Right lobe of liver (tissue), 6 donors: ENCODE measurements around the gene CDH18. TPM values are rescaled to one million over a fixed set of nuclear protein-coding genes. Genes with fewer than 3 reads are reported as not detected.

Experiments
- ATAC-seq, 4 donors: fragments of 200-7000 bp; cut with Tn5 transposase; one replicate each; pipeline ENCODE4 v1.9.1; 2020; ENCODE audit warnings: mild to moderate bottlenecking in 4 of 4, moderate library complexity in 4 of 4
- DNase-seq, 3 donors: peaks; one replicate each; pipeline ENCODE4 v3.0.0-alpha.2; 2020
- H3K27ac ChIP-seq, 3 donors: fragments of 200-600 bp; one replicate each; pipeline ENCODE4 v1.8.0; 2022
- H3K27me3 ChIP-seq, 2 donors: fragments of 200-600 bp; one replicate each; pipeline ENCODE4 v1.8.0; 2022
- H3K36me3 ChIP-seq, 4 donors: fragments of 200-600 bp; sonication (generic) in 1 of 4; one replicate each; pipeline versions ENCODE4 v1.5.1 to v1.8.0; 2017 to 2022; ENCODE audit warnings: control low read depth in 1 of 4
- H3K4me1 ChIP-seq, 4 donors: fragments of 200-600 bp; sonication (generic) in 1 of 4; one replicate each; pipeline versions ENCODE4 v1.5.1 to v1.8.0; 2017 to 2022; ENCODE audit warnings: control low read depth in 1 of 4
- H3K4me3 ChIP-seq, 3 donors: fragments of 200-600 bp; one replicate each; pipeline ENCODE4 v1.8.0; 2022
- H3K9me3 ChIP-seq, 4 donors: fragments of 200-600 bp; sonication (generic) in 1 of 4; one replicate each; pipeline versions ENCODE4 v1.5.1 to v1.8.0; 2017 to 2022; ENCODE audit warnings: control low read depth in 1 of 4
- CTCF ChIP-seq, 4 donors: fragments of 200-600 bp in 3 of 4; fragments of 450-650 bp in 1 of 4; IDR thresholded peaks; one replicate each; pipeline versions ENCODE4 v1.5.1 to v1.8.0; 2016 to 2022; ENCODE audit warnings: antibody characterized with exemption in 4 of 4, mild to moderate bottlenecking in 2 of 4
- POLR2A ChIP-seq: fragments of 450-650 bp; IDR thresholded peaks from one replicate; pipeline ENCODE4 v1.6.1; 2017; ENCODE audit warnings: antibody characterized with exemption, mild to moderate bottlenecking
- WGBS: methylation state at CpG from one replicate; pipeline ENCODE4 v1.1.6; 2018; ENCODE audit warnings: low coverage, low lambda C conversion rate; ENCODE audit not compliant: insufficient coverage; ENCODE audit errors: missing lambda C conversion rate; 5-methylcytosine and 5-hydroxymethylcytosine counted together
- intact Hi-C, 2 donors: fragments of 100-400 bp; cut with DNase I; formaldehyde crosslinking; loops; one replicate each; pipeline versions ENCODE4 v1.11.2 to v1.14.1; 2022
- total RNA-seq, 6 experiments: library from RNA; depleted of rRNA in 2 of 6; stranded (reverse); fragments of >200 nt in 2 of 6; fragmentation: NEBNext Ultra II Directional in 3 of 6; extraction: Animal tissue kit (Norgen Biotek cat#: 25700) in 3 of 6; gene quantifications; one replicate each; pipeline versions ENCODE4 v1.1.0 to v1.2.4, GENCODE V29; 2016 to 2023
- donor health status: DM: no; HTN: yes; CAD: no.
- donor health status: DM: no; HTN: no; CAD: no.
- donor health status: DM: no; HTN: no; CAD: no.
- donor health status: DM: no; HTN: yes; CAD: no.
- donor health status: DM: no; HTN: yes; CAD: no.

The CDH18 gene
- total RNA-seq, 6 experiments from 2014 or later, result not detected

GRCh38 chr5:19625562-19625961 is 362.4 kb downstream of the CDH18 start:
- 28% methylated on average over 3 of the region's 3 CpGs for WGBS
- Histone ChIP-seq H3K27ac (no peak overlapping the region), H3K36me3 (no peaks in the 10 kb centered on the region), H3K9me3 (no peaks in the 10 kb centered on the region), H3K4me3 (no peak overlapping the region), H3K4me1 (no peaks in the 10 kb centered on the region), H3K27me3 (no peaks in the 10 kb centered on the region)
- intact Hi-C loops, result no loop called here
- ATAC-seq (no peak), DNase-seq (no peak)
- no peak for TF ChIP-seq CTCF (IDR thresholded peaks at IDR 0.05)
- TF ChIP-seq POLR2A, result no peak

- Histone ChIP-seq H3K9me3 (no peaks in the 10 kb centered on the region), H3K36me3 (no peaks in the 10 kb centered on the region), H3K27me3 (no peaks in the 10 kb centered on the region), H3K4me1 (no peaks in the 10 kb centered on the region), H3K27ac (no peak overlapping the region), H3K4me3 (no peak overlapping the region)
- DNase-seq, result no peak
- no peak for ATAC-seq
- TF ChIP-seq POLR2A (no peak), CTCF (IDR thresholded peaks at IDR 0.05) (no peak)
- WGBS, result 43% methylated on average over 2 of the region's 2 CpGs
- intact Hi-C loops, result no loop called here
Measured at GRCh38 chr5:19619571-19619970, 368.4 kb downstream of the CDH18 start.

GRCh38 chr5:19616701-19617215 is 371.2 kb downstream of the CDH18 start:
- intact Hi-C loops, result no loop called here

GRCh38 chr5:19615661-19616060 is 372.3 kb downstream of the CDH18 start:
- Histone ChIP-seq H3K27ac (no peak overlapping the region), H3K9me3 (no peaks in the 10 kb centered on the region), H3K27me3 (no peaks in the 10 kb centered on the region), H3K4me3 (no peak overlapping the region), H3K4me1 (no peaks in the 10 kb centered on the region), H3K36me3 (no peaks in the 10 kb centered on the region)
- intact Hi-C loops, result no loop called here
- no peak for ATAC-seq
- TF ChIP-seq POLR2A, result no peak
- TF ChIP-seq CTCF (IDR thresholded peaks at IDR 0.05), result no peak
- 11% methylated on average over 1 of the region's 1 CpG for WGBS
- DNase-seq, result no peak

More at GRCh38 chr5:19616701-19617215, 371.2 kb downstream of the CDH18 start:
- no peak for DNase-seq
- 45% methylated on average over 4 of the region's 4 CpGs for WGBS
- TF ChIP-seq POLR2A, result no peak
- TF ChIP-seq CTCF (IDR thresholded peaks at IDR 0.05), result no peak
- Histone ChIP-seq H3K27ac (no peak overlapping the region), H3K36me3 (no peaks in the 10 kb centered on the region), H3K4me1 (no peaks in the 10 kb centered on the region), H3K9me3 (no peaks in the 10 kb centered on the region), H3K27me3 (no peaks in the 10 kb centered on the region), H3K4me3 (no peak overlapping the region)
- ATAC-seq, result no peak

- 27% methylated on average over 2 of the region's 4 CpGs for WGBS
- Histone ChIP-seq H3K4me1 (no peaks in the 10 kb centered on the region), H3K4me3 (no peak overlapping the region), H3K36me3 (no peaks in the 10 kb centered on the region), H3K27me3 (no peaks in the 10 kb centered on the region), H3K9me3 (no peaks in the 10 kb centered on the region), H3K27ac (no peak overlapping the region)
- intact Hi-C loops, result no loop called here
- no peak for TF ChIP-seq POLR2A
- TF ChIP-seq CTCF (IDR thresholded peaks at IDR 0.05), result no peak
- DNase-seq, result no peak
- ATAC-seq, result no peak
Measured at GRCh38 chr5:19615071-19615470, 372.9 kb downstream of the CDH18 start.
